ENCODE data around the gene CIROP. TPM values are rescaled to one million over a fixed set of nuclear protein-coding genes. Genes with fewer than 3 reads are reported as not detected.

CIROP gene
- total RNA-seq, 1 donor from 2014 or later, result not detected

DNA sequence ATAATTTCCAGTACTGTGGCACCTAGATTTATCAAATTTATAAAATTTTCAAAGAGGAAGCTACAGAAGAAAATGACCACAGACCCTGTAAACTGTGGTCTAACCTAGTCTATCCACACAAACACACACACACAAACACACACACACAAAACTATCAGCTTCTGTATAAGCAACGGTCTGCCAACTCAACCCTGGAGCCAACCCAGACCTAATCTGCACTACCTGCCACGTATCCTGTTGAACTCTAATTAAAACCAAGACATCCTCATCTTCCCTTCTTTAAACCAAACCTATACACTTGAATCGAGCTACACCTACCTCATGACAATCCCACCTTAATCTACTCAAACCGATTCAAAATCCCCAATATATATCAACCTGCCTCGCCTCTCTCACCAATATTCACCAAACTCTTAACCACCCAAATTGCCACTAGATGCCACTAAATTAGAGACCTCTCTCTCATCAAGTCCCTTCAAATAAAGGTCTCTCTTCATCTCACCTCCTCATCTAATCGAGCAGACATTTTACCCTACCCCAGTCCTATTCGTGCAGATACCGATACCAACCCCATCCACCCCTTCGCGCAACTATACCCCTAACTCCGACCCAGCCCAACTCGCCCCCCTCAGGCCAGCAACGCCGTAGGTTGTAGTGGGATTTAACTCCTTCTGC, 10.7 kb downstream of the CIROP start:
- H3K27me3 Mint-ChIP-seq (ENCODE audit: unreplicated experiment), result peaks cover 2% of the 10 kb centered on the region
- no peaks in the 10 kb centered on the region for H3K9me3 Mint-ChIP-seq (ENCODE audit: unreplicated experiment)
- peak; percentile 70 for DNase-seq (ENCODE audit: low spot score)
- peaks cover 31% of the 10 kb centered on the region for H3K36me3 Mint-ChIP-seq (ENCODE audit: low read depth, unreplicated experiment)
- H3K4me1 Mint-ChIP-seq (ENCODE audit: unreplicated experiment), result peaks cover 36% of the 10 kb centered on the region
- H3K27ac Mint-ChIP-seq (ENCODE audit: unreplicated experiment), result no peak overlapping the region
- no peak overlapping the region for H3K4me3 Mint-ChIP-seq (ENCODE audit: unreplicated experiment)
- TF ChIP-seq, protein P1, sequence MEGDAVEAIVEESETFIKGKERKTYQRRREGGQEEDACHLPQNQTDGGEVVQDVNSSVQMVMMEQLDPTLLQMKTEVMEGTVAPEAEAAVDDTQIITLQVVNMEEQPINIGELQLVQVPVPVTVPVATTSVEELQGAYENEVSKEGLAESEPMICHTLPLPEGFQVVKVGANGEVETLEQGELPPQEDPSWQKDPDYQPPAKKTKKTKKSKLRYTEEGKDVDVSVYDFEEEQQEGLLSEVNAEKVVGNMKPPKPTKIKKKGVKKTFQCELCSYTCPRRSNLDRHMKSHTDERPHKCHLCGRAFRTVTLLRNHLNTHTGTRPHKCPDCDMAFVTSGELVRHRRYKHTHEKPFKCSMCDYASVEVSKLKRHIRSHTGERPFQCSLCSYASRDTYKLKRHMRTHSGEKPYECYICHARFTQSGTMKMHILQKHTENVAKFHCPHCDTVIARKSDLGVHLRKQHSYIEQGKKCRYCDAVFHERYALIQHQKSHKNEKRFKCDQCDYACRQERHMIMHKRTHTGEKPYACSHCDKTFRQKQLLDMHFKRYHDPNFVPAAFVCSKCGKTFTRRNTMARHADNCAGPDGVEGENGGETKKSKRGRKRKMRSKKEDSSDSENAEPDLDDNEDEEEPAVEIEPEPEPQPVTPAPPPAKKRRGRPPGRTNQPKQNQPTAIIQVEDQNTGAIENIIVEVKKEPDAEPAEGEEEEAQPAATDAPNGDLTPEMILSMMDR (IDR thresholded peaks at IDR 0.05; ENCODE audit: unreplicated experiment), result no peak

DNA sequence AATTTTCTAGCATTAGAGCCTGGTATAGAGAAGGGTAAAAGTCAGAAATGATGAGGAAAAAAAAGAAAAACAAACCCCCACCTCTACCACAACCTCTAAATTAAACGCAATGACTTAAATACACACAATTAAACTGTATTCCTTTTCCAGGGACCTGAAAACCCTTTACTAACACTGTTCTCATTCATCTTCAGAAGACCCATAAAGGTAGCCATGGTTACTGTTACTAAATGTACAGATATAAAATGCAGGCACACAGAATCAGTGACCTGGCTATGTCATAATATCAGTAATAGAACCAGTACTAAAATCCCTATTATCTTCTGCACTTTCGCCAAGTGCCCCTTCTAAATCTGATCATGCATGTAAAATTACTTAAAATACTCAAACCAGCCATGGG, 11.3 kb downstream of the CIROP start:
- H3K4me1 Mint-ChIP-seq (ENCODE audit: unreplicated experiment), result peaks cover 35% of the 10 kb centered on the region
- peak overlapping the region; percentile 47 for H3K4me3 Mint-ChIP-seq (ENCODE audit: unreplicated experiment)
- H3K36me3 Mint-ChIP-seq (ENCODE audit: low read depth, unreplicated experiment), result peaks cover 26% of the 10 kb centered on the region
- no peak for DNase-seq (ENCODE audit: low spot score)
- H3K27ac Mint-ChIP-seq (ENCODE audit: unreplicated experiment), result no peak overlapping the region
- peaks cover 1% of the 10 kb centered on the region for H3K27me3 Mint-ChIP-seq (ENCODE audit: unreplicated experiment)
- H3K9me3 Mint-ChIP-seq (ENCODE audit: unreplicated experiment), result no peaks in the 10 kb centered on the region
- TF ChIP-seq, protein P1 (IDR thresholded peaks at IDR 0.05; ENCODE audit: unreplicated experiment), result no peak

DNA sequence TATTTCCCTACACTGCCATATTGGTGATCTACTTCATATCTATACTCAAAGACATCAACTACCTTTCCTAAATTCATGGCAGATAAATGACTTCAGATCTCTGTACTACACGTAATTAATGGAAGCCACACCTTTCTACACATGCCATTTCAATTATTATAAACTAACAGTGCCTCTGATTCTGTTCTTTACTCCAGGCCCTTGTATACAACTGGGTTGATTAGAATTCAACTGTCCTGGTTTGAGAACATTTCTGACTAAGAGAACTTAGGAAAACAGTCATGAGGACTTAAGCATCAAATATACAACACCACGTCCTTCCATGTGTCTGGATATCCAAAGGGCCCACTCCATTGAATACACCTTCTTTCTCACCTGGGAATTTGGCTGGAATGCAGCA, 11.7 kb downstream of the CIROP start:
- peaks cover 1% of the 10 kb centered on the region for H3K27me3 Mint-ChIP-seq (ENCODE audit: unreplicated experiment)
- peaks cover 26% of the 10 kb centered on the region for H3K36me3 Mint-ChIP-seq (ENCODE audit: low read depth, unreplicated experiment)
- DNase-seq (ENCODE audit: low spot score), result no peak
- H3K4me3 Mint-ChIP-seq (ENCODE audit: unreplicated experiment), result peak overlapping the region; percentile 47
- peak overlapping the region; percentile 3 for H3K27ac Mint-ChIP-seq (ENCODE audit: unreplicated experiment)
- peaks cover 35% of the 10 kb centered on the region for H3K4me1 Mint-ChIP-seq (ENCODE audit: unreplicated experiment)
- H3K9me3 Mint-ChIP-seq (ENCODE audit: unreplicated experiment), result no peaks in the 10 kb centered on the region
- TF ChIP-seq, protein P1 (IDR thresholded peaks at IDR 0.05; ENCODE audit: unreplicated experiment), result no peak

DNA sequence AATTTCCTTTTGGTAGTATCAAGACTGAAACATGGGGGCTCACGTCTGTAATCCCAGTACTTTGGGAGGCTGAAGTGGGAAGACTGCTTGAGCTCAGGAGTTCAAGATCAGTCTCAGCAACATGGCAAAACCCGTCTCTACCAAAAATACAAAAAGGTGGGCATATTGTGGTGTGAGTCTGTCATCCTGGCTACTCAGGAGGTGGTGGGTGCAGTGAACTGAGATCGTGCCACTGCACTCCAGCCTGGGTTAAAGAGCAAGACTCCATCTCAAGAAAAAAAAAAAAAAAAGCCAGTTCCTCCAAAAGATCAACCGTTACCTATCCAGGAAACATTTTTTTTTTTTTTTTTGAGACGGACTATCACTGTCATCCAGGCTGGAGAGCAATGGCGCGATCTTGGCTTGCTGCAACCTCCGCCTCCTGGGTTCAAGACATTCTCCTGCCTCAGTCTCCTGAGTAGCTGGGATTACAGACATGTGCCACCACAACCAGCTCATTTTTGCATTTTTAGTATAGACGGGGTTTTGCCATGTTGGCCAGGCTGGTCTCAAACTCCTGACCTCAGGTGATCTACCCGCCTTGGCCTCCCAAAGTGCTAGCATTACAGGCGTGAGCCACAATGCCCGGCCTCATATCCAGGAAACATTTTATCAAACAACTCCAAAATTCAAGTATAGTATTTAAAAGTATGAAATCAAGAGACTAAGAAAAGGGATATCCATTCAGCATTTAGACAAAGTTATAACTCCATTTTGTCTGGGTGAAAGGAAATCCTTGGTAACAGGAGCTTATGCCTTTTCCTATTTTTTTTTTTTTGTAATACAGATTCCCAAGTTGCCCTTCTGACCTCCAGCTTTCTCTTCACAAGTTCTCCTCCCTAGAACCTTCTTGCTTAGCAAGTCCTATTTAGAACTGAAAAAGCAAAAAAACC, 13.2 kb downstream of the CIROP start:
- TF ChIP-seq, protein P1 (IDR thresholded peaks at IDR 0.05; ENCODE audit: unreplicated experiment), result no peak
- Mint-ChIP-seq H3K4me3 (ENCODE audit: unreplicated experiment) (peak overlapping the region; percentile 7), H3K9me3 (ENCODE audit: unreplicated experiment) (no peaks in the 10 kb centered on the region), H3K36me3 (ENCODE audit: low read depth, unreplicated experiment) (peaks cover 30% of the 10 kb centered on the region), H3K4me1 (ENCODE audit: unreplicated experiment) (peaks cover 23% of the 10 kb centered on the region), H3K27me3 (ENCODE audit: unreplicated experiment) (peaks cover 1% of the 10 kb centered on the region), H3K27ac (ENCODE audit: unreplicated experiment) (peak overlapping the region; percentile 3)
- DNase-seq (ENCODE audit: low spot score), result no peak

DNA sequence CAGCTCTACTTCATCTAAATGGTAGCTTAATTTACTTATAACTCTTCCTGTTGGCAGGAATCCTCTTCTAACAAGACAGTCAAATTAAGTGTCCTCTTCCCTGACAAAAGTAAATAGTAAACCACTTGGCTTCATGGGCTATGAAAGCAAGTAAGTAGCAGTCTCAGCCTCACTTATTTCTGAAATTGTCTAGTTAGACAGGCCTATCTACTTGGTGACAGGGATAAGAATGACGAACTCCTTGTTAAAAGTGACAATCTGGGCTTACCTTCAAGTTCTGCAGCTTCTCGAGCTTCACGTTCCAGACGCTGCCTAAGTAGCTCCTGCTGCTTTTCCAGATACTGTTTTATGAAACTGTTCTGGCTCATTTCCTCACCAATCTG, 14.5 kb downstream of the CIROP start:
- TF ChIP-seq, protein P1 (IDR thresholded peaks at IDR 0.05; ENCODE audit: unreplicated experiment), result no peak
- peaks cover 18% of the 10 kb centered on the region for H3K4me1 Mint-ChIP-seq (ENCODE audit: unreplicated experiment)
- peak overlapping the region; percentile 83 for H3K27ac Mint-ChIP-seq (ENCODE audit: unreplicated experiment)
- no peak for DNase-seq (ENCODE audit: low spot score)
- no peaks in the 10 kb centered on the region for H3K27me3 Mint-ChIP-seq (ENCODE audit: unreplicated experiment)
- H3K36me3 Mint-ChIP-seq (ENCODE audit: low read depth, unreplicated experiment), result peaks cover 31% of the 10 kb centered on the region
- H3K4me3 Mint-ChIP-seq (ENCODE audit: unreplicated experiment), result peak overlapping the region; percentile 6
- H3K9me3 Mint-ChIP-seq (ENCODE audit: unreplicated experiment), result no peaks in the 10 kb centered on the region

Measured in endothelial cell (in vitro differentiated cells).